Ovary (tissue), 3 donors: ENCODE results near the gene GLI1.

Experiments used
- CTCF ChIP-seq, 3 donors: fragments of 450-650 bp in 2 of 3; fragments of 200-600 bp in 1 of 3; IDR thresholded peaks; one replicate each; pipeline versions ENCODE4 v1.5.1 to v1.8.0; 2016 to 2022; ENCODE audit warnings: antibody characterized with exemption in 3 of 3, mild to moderate bottlenecking in 1 of 3
- POLR2A ChIP-seq: fragments of 450-650 bp; IDR thresholded peaks from one replicate; pipeline ENCODE4 v1.6.1; 2017; ENCODE audit warnings: antibody characterized with exemption, mild to moderate bottlenecking, moderate library complexity
- donor health status: DM: no; HTN: no; CAD: no.

GRCh38 chr12:57430112-57430930 is 29.3 kb upstream of the GLI1 start:
- TF ChIP-seq CTCF (IDR thresholded peaks at IDR 0.05) (no peak), POLR2A (no peak)
